Esophagus squamous epithelium (tissue), 4 donors: Measurements from ENCODE around the gene TCF21.

ENCODE experiments used
- CTCF ChIP-seq, 6 experiments: fragments of 450-650 bp in 4 of 6; fragments of 200-600 bp in 2 of 6; sonication (generic) in 2 of 6; IDR thresholded peaks; one replicate each; pipeline ENCODE4 v1.5.1; 2016 to 2019; ENCODE audit warnings: antibody characterized with exemption in 6 of 6, mild to moderate bottlenecking in 4 of 6, moderate library complexity in 4 of 6
- POLR2A ChIP-seq, 4 donors: fragments of 450-650 bp; IDR thresholded peaks; one replicate each; pipeline ENCODE4 v1.6.1; 2017; ENCODE audit warnings: antibody characterized with exemption in 4 of 4, mild to moderate bottlenecking in 4 of 4, moderate library complexity in 3 of 4

DNA sequence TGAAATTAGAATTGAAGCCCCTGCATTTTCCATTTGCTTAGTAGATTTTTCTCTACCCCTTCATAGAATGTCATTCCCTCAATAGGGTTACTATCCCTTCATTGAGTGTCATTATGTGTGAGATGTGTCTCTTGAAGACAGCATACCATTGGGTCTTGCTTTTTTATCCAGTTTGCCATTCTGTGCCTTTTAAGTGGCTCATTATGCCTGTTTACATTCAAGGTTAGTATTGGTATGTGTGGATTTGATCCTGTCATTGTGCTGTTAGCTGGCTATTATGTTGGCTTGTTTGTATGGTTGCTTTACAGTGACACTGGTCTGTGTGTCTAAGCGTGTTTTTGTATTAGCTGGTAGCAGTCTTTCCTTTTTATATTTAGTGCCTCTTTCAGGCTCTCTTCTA lies 25.7 kb upstream of the TCF21 start:
- TF ChIP-seq CTCF (IDR thresholded peaks at IDR 0.05): no peak
- no peak for TF ChIP-seq POLR2A (IDR thresholded peaks at IDR 0.05)
